Liver (tissue), 3 donors: ENCODE results near the gene PAN3.

ENCODE experiments used
- ATF3 ChIP-seq: IDR thresholded peaks from 2 replicates; pipeline ENCODE4 v1.6.1; 2016; ENCODE audit warnings: antibody characterized with exemption
- EGR1 ChIP-seq, 2 donors: IDR thresholded peaks; 2 replicates each; pipeline ENCODE4 v1.6.1; 2016 to 2018; ENCODE audit warnings: antibody characterized with exemption in 2 of 2, low read depth in 2 of 2
- GABPA ChIP-seq, 2 donors: IDR thresholded peaks in 1 of 2; conservative IDR thresholded peaks in 1 of 2; 2 replicates each; pipeline ENCODE4 v1.6.1; 2016; ENCODE audit warnings: antibody characterized with exemption in 2 of 2, mild to moderate bottlenecking in 1 of 2, moderate library complexity in 1 of 2
- HNF4A ChIP-seq, 2 donors: conservative IDR thresholded peaks; 2 replicates each; pipeline ENCODE4 v1.6.1; 2016; ENCODE audit warnings: antibody characterized with exemption in 2 of 2, mild to moderate bottlenecking in 2 of 2
- RXRA ChIP-seq, 2 donors: IDR thresholded peaks; 2 replicates each; pipeline ENCODE4 v1.6.1; 2017 to 2018; ENCODE audit warnings: antibody characterized with exemption in 2 of 2, mild to moderate bottlenecking in 1 of 2
- TAF1 ChIP-seq: conservative IDR thresholded peaks from 2 replicates; pipeline ENCODE4 v1.6.1; 2016; ENCODE audit warnings: antibody characterized with exemption, mild to moderate bottlenecking
- YY1 ChIP-seq: IDR thresholded peaks from 2 replicates; pipeline ENCODE4 v1.6.1; 2016; ENCODE audit warnings: antibody characterized with exemption, mild to moderate bottlenecking
- TF ChIP-seq, protein P1 (sequence below): IDR thresholded peaks from 2 replicates; pipeline ENCODE4 v1.6.1; 2016; ENCODE audit warnings: antibody characterized with exemption
- TF ChIP-seq, protein P2 (sequence below): fragments of 150-350 bp; IDR thresholded peaks from 2 replicates; pipeline ENCODE4 v1.5.1; 2017; ENCODE audit warnings: improper control_type of control experiment, low read depth, low read length; ENCODE audit not compliant: missing input control
- TF ChIP-seq, protein P3 (sequence below): IDR thresholded peaks from 2 replicates; pipeline ENCODE4 v1.6.1; 2016; ENCODE audit warnings: antibody characterized with exemption, mild to moderate bottlenecking
- donor health status: healthy.
- donor health status: healthy.

DNA sequence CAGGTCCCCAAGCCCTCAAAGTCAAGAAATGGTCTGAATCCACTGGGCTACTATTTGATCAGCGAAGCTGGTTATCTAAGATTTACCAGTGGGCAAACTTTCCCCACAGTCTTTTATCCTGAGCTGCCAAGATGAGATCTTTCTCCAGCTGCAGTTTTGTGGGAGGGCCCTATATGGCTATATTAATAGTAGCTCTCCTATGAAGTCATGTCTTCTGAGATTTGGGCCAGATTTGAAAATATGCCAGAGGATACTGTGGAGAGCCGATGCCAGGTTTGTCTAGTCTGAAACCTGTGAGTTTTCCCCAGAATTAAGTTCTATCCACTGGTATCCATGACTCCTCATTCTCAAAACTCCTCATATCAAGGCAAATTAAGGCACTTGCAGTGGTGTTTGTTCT is 183.4 kb downstream of the PAN3 start:
- TF ChIP-seq, protein P1, sequence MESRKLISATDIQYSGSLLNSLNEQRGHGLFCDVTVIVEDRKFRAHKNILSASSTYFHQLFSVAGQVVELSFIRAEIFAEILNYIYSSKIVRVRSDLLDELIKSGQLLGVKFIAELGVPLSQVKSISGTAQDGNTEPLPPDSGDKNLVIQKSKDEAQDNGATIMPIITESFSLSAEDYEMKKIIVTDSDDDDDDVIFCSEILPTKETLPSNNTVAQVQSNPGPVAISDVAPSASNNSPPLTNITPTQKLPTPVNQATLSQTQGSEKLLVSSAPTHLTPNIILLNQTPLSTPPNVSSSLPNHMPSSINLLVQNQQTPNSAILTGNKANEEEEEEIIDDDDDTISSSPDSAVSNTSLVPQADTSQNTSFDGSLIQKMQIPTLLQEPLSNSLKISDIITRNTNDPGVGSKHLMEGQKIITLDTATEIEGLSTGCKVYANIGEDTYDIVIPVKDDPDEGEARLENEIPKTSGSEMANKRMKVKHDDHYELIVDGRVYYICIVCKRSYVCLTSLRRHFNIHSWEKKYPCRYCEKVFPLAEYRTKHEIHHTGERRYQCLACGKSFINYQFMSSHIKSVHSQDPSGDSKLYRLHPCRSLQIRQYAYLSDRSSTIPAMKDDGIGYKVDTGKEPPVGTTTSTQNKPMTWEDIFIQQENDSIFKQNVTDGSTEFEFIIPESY, result no peak
- TF ChIP-seq TAF1 (no peak), ATF3 (no peak), RXRA (IDR thresholded peaks at IDR 0.05) (no peak), EGR1 (IDR thresholded peaks at IDR 0.05; ENCODE audit: low read depth in 2 of 2) (no peak), HNF4A (conservative IDR thresholded peaks at IDR 0.05) (no peak), YY1 (no peak), GABPA (IDR thresholded peaks at IDR 0.05 in 1 of 2, conservative IDR thresholded peaks at IDR 0.05 in 1 of 2) (no peak)
- TF ChIP-seq, protein P2, sequence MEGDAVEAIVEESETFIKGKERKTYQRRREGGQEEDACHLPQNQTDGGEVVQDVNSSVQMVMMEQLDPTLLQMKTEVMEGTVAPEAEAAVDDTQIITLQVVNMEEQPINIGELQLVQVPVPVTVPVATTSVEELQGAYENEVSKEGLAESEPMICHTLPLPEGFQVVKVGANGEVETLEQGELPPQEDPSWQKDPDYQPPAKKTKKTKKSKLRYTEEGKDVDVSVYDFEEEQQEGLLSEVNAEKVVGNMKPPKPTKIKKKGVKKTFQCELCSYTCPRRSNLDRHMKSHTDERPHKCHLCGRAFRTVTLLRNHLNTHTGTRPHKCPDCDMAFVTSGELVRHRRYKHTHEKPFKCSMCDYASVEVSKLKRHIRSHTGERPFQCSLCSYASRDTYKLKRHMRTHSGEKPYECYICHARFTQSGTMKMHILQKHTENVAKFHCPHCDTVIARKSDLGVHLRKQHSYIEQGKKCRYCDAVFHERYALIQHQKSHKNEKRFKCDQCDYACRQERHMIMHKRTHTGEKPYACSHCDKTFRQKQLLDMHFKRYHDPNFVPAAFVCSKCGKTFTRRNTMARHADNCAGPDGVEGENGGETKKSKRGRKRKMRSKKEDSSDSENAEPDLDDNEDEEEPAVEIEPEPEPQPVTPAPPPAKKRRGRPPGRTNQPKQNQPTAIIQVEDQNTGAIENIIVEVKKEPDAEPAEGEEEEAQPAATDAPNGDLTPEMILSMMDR, result no peak
- TF ChIP-seq, protein P3, sequence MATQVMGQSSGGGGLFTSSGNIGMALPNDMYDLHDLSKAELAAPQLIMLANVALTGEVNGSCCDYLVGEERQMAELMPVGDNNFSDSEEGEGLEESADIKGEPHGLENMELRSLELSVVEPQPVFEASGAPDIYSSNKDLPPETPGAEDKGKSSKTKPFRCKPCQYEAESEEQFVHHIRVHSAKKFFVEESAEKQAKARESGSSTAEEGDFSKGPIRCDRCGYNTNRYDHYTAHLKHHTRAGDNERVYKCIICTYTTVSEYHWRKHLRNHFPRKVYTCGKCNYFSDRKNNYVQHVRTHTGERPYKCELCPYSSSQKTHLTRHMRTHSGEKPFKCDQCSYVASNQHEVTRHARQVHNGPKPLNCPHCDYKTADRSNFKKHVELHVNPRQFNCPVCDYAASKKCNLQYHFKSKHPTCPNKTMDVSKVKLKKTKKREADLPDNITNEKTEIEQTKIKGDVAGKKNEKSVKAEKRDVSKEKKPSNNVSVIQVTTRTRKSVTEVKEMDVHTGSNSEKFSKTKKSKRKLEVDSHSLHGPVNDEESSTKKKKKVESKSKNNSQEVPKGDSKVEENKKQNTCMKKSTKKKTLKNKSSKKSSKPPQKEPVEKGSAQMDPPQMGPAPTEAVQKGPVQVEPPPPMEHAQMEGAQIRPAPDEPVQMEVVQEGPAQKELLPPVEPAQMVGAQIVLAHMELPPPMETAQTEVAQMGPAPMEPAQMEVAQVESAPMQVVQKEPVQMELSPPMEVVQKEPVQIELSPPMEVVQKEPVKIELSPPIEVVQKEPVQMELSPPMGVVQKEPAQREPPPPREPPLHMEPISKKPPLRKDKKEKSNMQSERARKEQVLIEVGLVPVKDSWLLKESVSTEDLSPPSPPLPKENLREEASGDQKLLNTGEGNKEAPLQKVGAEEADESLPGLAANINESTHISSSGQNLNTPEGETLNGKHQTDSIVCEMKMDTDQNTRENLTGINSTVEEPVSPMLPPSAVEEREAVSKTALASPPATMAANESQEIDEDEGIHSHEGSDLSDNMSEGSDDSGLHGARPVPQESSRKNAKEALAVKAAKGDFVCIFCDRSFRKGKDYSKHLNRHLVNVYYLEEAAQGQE, result no peak
